SU-DHL-6 (cell line): Measurements from ENCODE around the gene SLC35G6.

Source experiments
- EZH2phosphoT487 ChIP-seq: fragments of 200-600 bp; sonication (generic), shearing (Covaris generic); conservative IDR thresholded peaks from 2 replicates; pipeline ENCODE4 v1.6.1; 2018; ENCODE audit warnings: mild to moderate bottlenecking, antibody characterized with exemption, low read length, moderate library complexity, mixed read lengths
- TF ChIP-seq, protein P1 (sequence below): fragments of 200-600 bp; sonication (generic); IDR thresholded peaks from one replicate; pipeline ENCODE4 v1.5.1; 2017; ENCODE audit warnings: antibody characterized with exemption, mild to moderate bottlenecking, low read length, moderate library complexity; ENCODE audit not compliant: insufficient read depth, poor library complexity, severe bottlenecking

DNA sequence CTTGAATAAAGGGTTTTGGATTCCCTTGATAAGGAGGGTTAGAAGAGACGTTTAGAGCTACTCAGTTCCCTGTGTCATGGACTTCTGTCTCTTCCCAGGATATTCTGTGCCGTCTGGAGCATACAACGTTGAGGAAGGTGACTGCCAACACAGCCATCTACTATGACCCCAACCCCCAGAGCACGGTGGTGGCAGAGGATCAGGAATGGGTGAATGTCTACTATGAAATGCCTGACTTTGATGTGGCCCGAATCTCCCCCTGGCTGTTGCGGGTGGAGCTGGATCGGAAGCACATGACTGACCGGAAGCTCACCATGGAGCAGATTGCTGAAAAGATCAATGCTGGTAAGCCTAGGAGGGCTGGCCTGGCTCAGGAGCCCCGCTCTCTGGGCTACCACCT, 27.6 kb downstream of the SLC35G6 start:
- TF ChIP-seq, protein P1, sequence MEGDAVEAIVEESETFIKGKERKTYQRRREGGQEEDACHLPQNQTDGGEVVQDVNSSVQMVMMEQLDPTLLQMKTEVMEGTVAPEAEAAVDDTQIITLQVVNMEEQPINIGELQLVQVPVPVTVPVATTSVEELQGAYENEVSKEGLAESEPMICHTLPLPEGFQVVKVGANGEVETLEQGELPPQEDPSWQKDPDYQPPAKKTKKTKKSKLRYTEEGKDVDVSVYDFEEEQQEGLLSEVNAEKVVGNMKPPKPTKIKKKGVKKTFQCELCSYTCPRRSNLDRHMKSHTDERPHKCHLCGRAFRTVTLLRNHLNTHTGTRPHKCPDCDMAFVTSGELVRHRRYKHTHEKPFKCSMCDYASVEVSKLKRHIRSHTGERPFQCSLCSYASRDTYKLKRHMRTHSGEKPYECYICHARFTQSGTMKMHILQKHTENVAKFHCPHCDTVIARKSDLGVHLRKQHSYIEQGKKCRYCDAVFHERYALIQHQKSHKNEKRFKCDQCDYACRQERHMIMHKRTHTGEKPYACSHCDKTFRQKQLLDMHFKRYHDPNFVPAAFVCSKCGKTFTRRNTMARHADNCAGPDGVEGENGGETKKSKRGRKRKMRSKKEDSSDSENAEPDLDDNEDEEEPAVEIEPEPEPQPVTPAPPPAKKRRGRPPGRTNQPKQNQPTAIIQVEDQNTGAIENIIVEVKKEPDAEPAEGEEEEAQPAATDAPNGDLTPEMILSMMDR = no peak
- no peak for TF ChIP-seq EZH2phosphoT487
